ENCODE measurements around the gene TAF1C.

- TF ChIP-seq CTCF (IDR thresholded peaks at IDR 0.05): no peak
- TF ChIP-seq POLR2A (IDR thresholded peaks at IDR 0.05): no peak
Measured at GRCh38 chr16:84166796-84167695, 19.8 kb downstream of the TAF1C start.
